OCI-LY7 (cell line): ENCODE measurements around the gene DNAJC7. TPM values are rescaled to one million over a fixed set of nuclear protein-coding genes. Genes with fewer than 3 reads are reported as not detected.

ENCODE experiments used
- BruUV-seq: library from RNA; stranded (reverse); fragments of 400-500 nt; replicated peaks from 2 replicates; lab custom pipeline; 2021; lab: Mats Ljungman, UMichigan
- CTCF ChIA-PET: fragments of 300-600 bp; sonication (Branson Sonifier 250); formaldehyde crosslinking; loops from one replicate; lab custom pipeline; 2022; ENCODE audit warnings: antibody characterized with exemption; ENCODE audit not compliant: unreplicated experiment; lab: Charles Lee
- POLR2A ChIA-PET: fragments of 300-600 bp; sonication (Branson Sonifier 250); formaldehyde crosslinking; loops from one replicate; lab custom pipeline; 2022; ENCODE audit warnings: antibody characterized with exemption; lab: Charles Lee
- DNase-seq: peaks from one replicate; pipeline ENCODE4 v3.0.0-alpha.2; 2015; ENCODE audit warnings: low spot score
- H2AFZ ChIP-seq: fragments of 200-600 bp; sonication (generic), shearing (Covaris generic); 2 replicates; pipeline ENCODE4 v1.6.1; 2014; ENCODE audit warnings: mild to moderate bottlenecking, antibody characterized with exemption, low read length, moderate library complexity
- H3K27ac ChIP-seq: fragments of 200-600 bp; sonication (generic); 2 replicates; pipeline ENCODE4 v1.5.1; 2014; ENCODE audit warnings: mixed run types, low read depth, mild to moderate bottlenecking, moderate library complexity, low read length, inconsistent platforms; ENCODE audit not compliant: poor library complexity, severe bottlenecking
- H3K36me3 ChIP-seq: fragments of 200-600 bp; sonication (generic); 2 replicates; pipeline ENCODE4 v1.6.1; 2014; ENCODE audit warnings: mild to moderate bottlenecking, antibody characterized with exemption, low read length, moderate library complexity, mixed read lengths; ENCODE audit not compliant: insufficient read depth
- H3K4me1 ChIP-seq: fragments of 200-600 bp; sonication (generic); 2 replicates; pipeline ENCODE4 v1.5.1; 2014; ENCODE audit warnings: mild to moderate bottlenecking, low read length; ENCODE audit not compliant: insufficient read depth, poor library complexity, severe bottlenecking
- H3K4me2 ChIP-seq: fragments of 200-600 bp; sonication (generic); 2 replicates; pipeline ENCODE4 v1.6.1; 2014; ENCODE audit warnings: mild to moderate bottlenecking, low read length
- H3K4me3 ChIP-seq: fragments of 200-600 bp; sonication (generic); 2 replicates; pipeline ENCODE4 v1.5.1; 2014; ENCODE audit warnings: mild to moderate bottlenecking, low read depth, low read length; ENCODE audit not compliant: poor library complexity, severe bottlenecking
- H3K79me2 ChIP-seq: fragments of 200-600 bp; sonication (generic); 2 replicates; pipeline ENCODE4 v1.6.1; 2016; ENCODE audit warnings: low read depth, mild to moderate bottlenecking, low read length, moderate library complexity, mixed read lengths; ENCODE audit not compliant: insufficient read depth
- H3K9me2 ChIP-seq: fragments of 200-600 bp; sonication (generic); 2 replicates; pipeline ENCODE4 v1.6.1; 2016; ENCODE audit warnings: mild to moderate bottlenecking, low read length, mixed read lengths; ENCODE audit not compliant: insufficient read depth
- H3K9me3 ChIP-seq: fragments of 200-600 bp; sonication (generic); 2 replicates; pipeline ENCODE4 v1.6.1; 2014; ENCODE audit warnings: mild to moderate bottlenecking, mixed run types, low read length, mixed read lengths
- H4K20me1 ChIP-seq: fragments of 200-600 bp; sonication (generic); 2 replicates; pipeline ENCODE4 v1.6.1; 2014; ENCODE audit warnings: mild to moderate bottlenecking, antibody characterized with exemption, low read length, moderate library complexity, mixed read lengths; ENCODE audit not compliant: insufficient read depth
- EZH2phosphoT487 ChIP-seq: fragments of 200-600 bp; sonication (generic); IDR thresholded peaks from 2 replicates; pipeline ENCODE4 v1.6.1; 2018; ENCODE audit warnings: low read depth, borderline replicate concordance, mild to moderate bottlenecking, mixed run types, antibody characterized with exemption, low read length, moderate library complexity, mixed read lengths
- intact Hi-C: fragments of 100-400 bp; cut with micrococcal nuclease; formaldehyde crosslinking; loops from one replicate; pipeline ENCODE4 v1.10.0; 2022; ENCODE audit not compliant: unreplicated experiment
- total RNA-seq, 2 experiments: library from RNA; depleted of rRNA in 1 of 2; stranded (reverse); fragments of >200 nt in 1 of 2; shearing (Covaris generic) in 1 of 2; gene quantifications; 2 replicates each; pipeline ENCODE4 v1.2.3, GENCODE V29; 2014 to 2022
- TF ChIP-seq, protein P1 (sequence below): fragments of 200-600 bp; sonication (generic); conservative IDR thresholded peaks from 2 replicates; pipeline ENCODE4 v1.5.1; 2014; ENCODE audit warnings: mild to moderate bottlenecking, antibody characterized with exemption, low read length, moderate library complexity, mixed read lengths

The DNAJC7 gene
- total RNA-seq, 2 experiments from 2014 or later = 76.4 to 124 TPM

DNA sequence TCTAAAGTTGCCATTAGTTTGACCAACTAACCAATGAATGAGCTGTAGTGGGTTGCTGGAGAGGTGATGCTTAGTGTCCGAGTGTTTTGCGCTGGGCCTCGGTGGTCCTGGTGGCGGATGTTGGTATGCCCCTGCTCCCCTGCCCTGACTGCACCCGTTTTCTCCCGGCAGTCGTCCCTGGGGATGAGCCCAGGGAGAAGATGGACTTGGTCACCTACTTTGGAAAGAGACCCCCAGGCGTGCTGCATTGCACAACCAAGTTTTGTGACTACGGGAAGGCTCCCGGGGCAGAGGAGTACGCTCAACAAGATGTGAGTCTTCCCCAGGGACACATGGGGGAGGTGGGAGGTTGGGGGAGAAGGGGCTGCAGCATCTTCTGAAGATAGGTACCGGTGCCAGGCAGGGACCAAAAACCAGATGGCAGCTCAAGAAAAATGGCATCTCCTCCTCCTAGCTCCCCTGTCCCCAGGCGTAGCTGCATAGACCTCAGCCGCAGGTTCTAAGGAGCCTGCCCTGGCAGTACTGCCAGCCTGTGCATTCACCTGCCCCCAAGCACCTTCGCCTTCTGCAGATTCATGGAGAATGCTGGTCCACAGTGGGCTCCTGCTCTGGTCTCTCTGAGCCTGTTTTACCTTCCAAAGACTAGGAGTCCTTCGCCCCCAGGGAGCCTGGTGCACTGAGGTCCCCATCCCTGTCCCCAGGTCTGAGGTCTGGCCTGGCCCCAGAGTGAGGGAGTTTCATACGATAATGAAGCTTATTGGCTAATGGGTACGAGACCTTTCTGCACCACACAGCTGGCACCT is 45.3 kb downstream of the DNAJC7 start:
- DNase-seq = no peak
- ChIA-PET CTCF (no interaction called here), POLR2A (interaction anchor here (0.7 kb wide), 1 partner anchor 41 kb away, joined by 3 read pairs; the partner anchor contains the start of gene ODAD4)
- no peak overlapping the region for H3K4me2 ChIP-seq
- peaks cover 7% of the 10 kb centered on the region; the same call in 1 of the 2 replicates for H3K79me2 ChIP-seq
- no peaks in the 10 kb centered on the region for H3K9me2 ChIP-seq
- intact Hi-C loops = no loop called here
- peaks cover 78% of the 10 kb centered on the region for H3K36me3 ChIP-seq
- H4K20me1 ChIP-seq = no peaks in the 10 kb centered on the region
- peaks cover 8% of the 10 kb centered on the region for H3K4me1 ChIP-seq
- BruUV-seq = no TSS peak
- no peak overlapping the region for H3K27ac ChIP-seq
- TF ChIP-seq, protein P1, sequence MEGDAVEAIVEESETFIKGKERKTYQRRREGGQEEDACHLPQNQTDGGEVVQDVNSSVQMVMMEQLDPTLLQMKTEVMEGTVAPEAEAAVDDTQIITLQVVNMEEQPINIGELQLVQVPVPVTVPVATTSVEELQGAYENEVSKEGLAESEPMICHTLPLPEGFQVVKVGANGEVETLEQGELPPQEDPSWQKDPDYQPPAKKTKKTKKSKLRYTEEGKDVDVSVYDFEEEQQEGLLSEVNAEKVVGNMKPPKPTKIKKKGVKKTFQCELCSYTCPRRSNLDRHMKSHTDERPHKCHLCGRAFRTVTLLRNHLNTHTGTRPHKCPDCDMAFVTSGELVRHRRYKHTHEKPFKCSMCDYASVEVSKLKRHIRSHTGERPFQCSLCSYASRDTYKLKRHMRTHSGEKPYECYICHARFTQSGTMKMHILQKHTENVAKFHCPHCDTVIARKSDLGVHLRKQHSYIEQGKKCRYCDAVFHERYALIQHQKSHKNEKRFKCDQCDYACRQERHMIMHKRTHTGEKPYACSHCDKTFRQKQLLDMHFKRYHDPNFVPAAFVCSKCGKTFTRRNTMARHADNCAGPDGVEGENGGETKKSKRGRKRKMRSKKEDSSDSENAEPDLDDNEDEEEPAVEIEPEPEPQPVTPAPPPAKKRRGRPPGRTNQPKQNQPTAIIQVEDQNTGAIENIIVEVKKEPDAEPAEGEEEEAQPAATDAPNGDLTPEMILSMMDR = no peak
- no peak for TF ChIP-seq EZH2phosphoT487
- H2AFZ ChIP-seq = no peak overlapping the region
- H3K9me3 ChIP-seq = no peaks in the 10 kb centered on the region
- no peak overlapping the region for H3K4me3 ChIP-seq

DNA sequence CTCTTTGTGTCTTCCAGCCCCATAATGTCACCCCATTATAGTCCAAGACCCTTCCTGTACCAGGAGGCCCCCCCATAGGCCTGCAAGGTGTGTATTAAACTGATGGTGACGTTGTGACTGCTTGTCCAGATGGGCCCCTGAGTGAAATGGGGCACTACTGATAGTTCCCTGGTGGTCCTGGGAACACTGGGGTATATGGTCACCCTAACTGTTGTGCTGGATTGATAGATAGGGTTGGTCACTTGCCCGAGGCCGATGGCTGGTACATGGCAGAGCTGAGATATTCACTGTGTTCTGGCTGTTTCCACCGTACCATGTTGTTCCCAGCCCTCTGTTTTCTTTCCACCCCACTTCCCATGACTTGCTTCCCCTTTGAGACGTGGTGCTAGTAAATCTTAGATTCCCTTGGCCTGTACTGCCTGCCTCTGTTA is 46.3 kb downstream of the DNAJC7 start:
- Histone ChIP-seq H3K79me2 (peaks cover 7% of the 10 kb centered on the region; the same call in 1 of the 2 replicates), H4K20me1 (no peaks in the 10 kb centered on the region), H3K4me3 (no peak overlapping the region), H3K36me3 (peaks cover 68% of the 10 kb centered on the region), H3K27ac (no peak overlapping the region), H2AFZ (no peak overlapping the region), H3K4me2 (no peak overlapping the region), H3K9me3 (no peaks in the 10 kb centered on the region), H3K4me1 (peaks cover 11% of the 10 kb centered on the region), H3K9me2 (no peaks in the 10 kb centered on the region)
- no peak for DNase-seq
- intact Hi-C loops = no loop called here
- BruUV-seq = no TSS peak
- POLR2A ChIA-PET = no interaction called here
- TF ChIP-seq, protein P1 = no peak
- no peak for TF ChIP-seq EZH2phosphoT487
- CTCF ChIA-PET = no interaction called here

DNA sequence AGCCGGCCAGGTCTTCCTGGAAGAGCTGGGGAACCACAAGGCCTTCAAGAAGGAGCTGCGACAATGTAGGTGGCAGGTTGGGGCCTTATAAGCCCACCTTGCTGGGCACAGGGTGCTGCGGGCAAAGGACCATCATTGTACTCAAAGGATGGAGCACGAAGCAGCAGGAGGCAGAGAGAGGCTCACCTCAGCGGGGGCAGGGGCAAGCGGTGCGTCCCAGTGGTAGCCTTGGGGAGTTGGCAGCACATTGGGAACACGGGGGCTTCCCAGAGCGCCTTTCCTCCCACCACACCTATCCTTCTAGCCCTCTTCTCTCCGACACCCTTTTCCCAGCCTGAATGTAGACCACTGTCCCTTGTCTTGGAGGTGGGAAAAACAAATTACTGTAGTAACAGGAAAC is 48.6 kb downstream of the DNAJC7 start:
- Histone ChIP-seq H3K27ac (no peak overlapping the region), H4K20me1 (no peaks in the 10 kb centered on the region), H3K4me1 (peaks cover 17% of the 10 kb centered on the region), H3K9me3 (no peaks in the 10 kb centered on the region), H3K4me2 (no peak overlapping the region), H3K4me3 (no peak overlapping the region), H3K79me2 (peaks cover 7% of the 10 kb centered on the region; the same call in 1 of the 2 replicates), H3K36me3 (peaks cover 46% of the 10 kb centered on the region), H3K9me2 (no peaks in the 10 kb centered on the region), H2AFZ (no peak overlapping the region)
- intact Hi-C loops = no loop called here
- TF ChIP-seq, protein P1 = no peak
- TF ChIP-seq EZH2phosphoT487 = no peak
- BruUV-seq = no TSS peak
- ChIA-PET POLR2A (interaction anchor here (1.0 kb wide), 1 partner anchor 26 kb away, joined by 3 read pairs; no protein-coding TSS in a partner anchor), CTCF (no interaction called here)
- DNase-seq = no peak
